Naive thymus-derived CD8-positive, alpha-beta T cell (primary cell): Measurements from ENCODE around the gene MYO1E. TPM values are rescaled to one million over a fixed set of nuclear protein-coding genes. Genes with fewer than 3 reads are reported as not detected.

Experiments used
- ATAC-seq, 2 donors: fragments of 150-1000 bp; cut with Tn5 transposase in 1 of 2; sonication (Bioruptor Pico), chemical (Tn5 transposase) in 1 of 2; 1 replicate in 1 of 2; 2 replicates in 1 of 2; pipeline ENCODE4 v1.10.0; 2021; ENCODE audit warnings: mild to moderate bottlenecking in 2 of 2, moderate library complexity in 2 of 2
- POLR2A ChIA-PET: fragments of 350-600 bp; sonication (Branson Sonifier 250); formaldehyde crosslinking; loops from one replicate; lab custom pipeline; 2021; ENCODE audit warnings: antibody characterized with exemption; lab: Charles Lee
- DNase-seq, 10 donors: peaks; one replicate each; pipeline versions ENCODE4 v3.0.0 to v3.0.0-alpha.2; 2020 to 2022
- H3K27ac Mint-ChIP-seq, 10 donors: one replicate each; pipeline ENCODE4 v1.8.0; 2020 to 2022; ENCODE audit warnings: mild to moderate bottlenecking in 10 of 10, mixed read lengths in 10 of 10, moderate library complexity in 4 of 10, inconsistent platforms in 1 of 10
- H3K27me3 Mint-ChIP-seq, 5 donors: one replicate each; pipeline ENCODE4 v1.8.0; 2021 to 2022; ENCODE audit warnings: mixed read lengths in 5 of 5
- H3K36me3 Mint-ChIP-seq, 3 donors: one replicate each; pipeline ENCODE4 v1.8.0; 2020 to 2022; ENCODE audit warnings: mixed read lengths in 3 of 3, mild to moderate bottlenecking in 2 of 3, inconsistent platforms in 1 of 3
- H3K4me1 Mint-ChIP-seq, 4 donors: one replicate each; pipeline ENCODE4 v1.8.0; 2021 to 2022; ENCODE audit warnings: mixed read lengths in 4 of 4
- H3K4me3 Mint-ChIP-seq, 10 donors: one replicate each; pipeline ENCODE4 v1.8.0; 2020 to 2022; ENCODE audit warnings: mild to moderate bottlenecking in 10 of 10, mixed read lengths in 10 of 10, moderate library complexity in 6 of 10, inconsistent platforms in 1 of 10
- H3K9me3 Mint-ChIP-seq, 9 donors: one replicate each; pipeline ENCODE4 v1.8.0; 2020 to 2022; ENCODE audit warnings: mixed read lengths in 9 of 9, mild to moderate bottlenecking in 3 of 9, inconsistent platforms in 1 of 9, moderate library complexity in 1 of 9
- polyA plus RNA-seq, 3 donors: library from polyadenylated mRNA; unstranded; fragments of 300-500 nt; fragmentation: Illumina TruSeq; gene quantifications; one replicate each; pipeline ENCODE4 v1.2.3, GENCODE V29; 2021
- total RNA-seq, 8 experiments: library from RNA in 2 of 8; stranded (reverse) in 2 of 8; gene quantifications; one replicate each; pipeline ENCODE4 v1.2.3 and lab custom pipeline; 2021 to 2026

Gene MYO1E
- total and polyA plus RNA-seq, 5 experiments from 2014 or later = 0.53 to 7.4 (median 3.4) TPM; not detected in 1

GRCh38 chr15:59306520-59307164 is 66.0 kb downstream of the MYO1E start:
- no peak for DNase-seq
- peaks cover 2 to 14% (median 5%) of the 10 kb centered on the region in 4 donors for H3K4me1 Mint-ChIP-seq
- POLR2A ChIA-PET = no interaction called here
- ATAC-seq = no peak
- H3K4me3 Mint-ChIP-seq = no peak overlapping the region
- H3K27ac Mint-ChIP-seq = no peak overlapping the region
- peaks cover 0 to 4% (median 0%) of the 10 kb centered on the region in 5 donors for H3K27me3 Mint-ChIP-seq
- no peaks in the 10 kb centered on the region for H3K9me3 Mint-ChIP-seq
- no peaks in the 10 kb centered on the region for H3K36me3 Mint-ChIP-seq

GRCh38 chr15:59304807-59305206 is 67.9 kb downstream of the MYO1E start:
- Mint-ChIP-seq H3K4me3 (no peak overlapping the region), H3K27me3 (peaks cover 0 to 2% (median 0%) of the 10 kb centered on the region in 5 donors), H3K4me1 (peaks cover 10 to 30% (median 20%) of the 10 kb centered on the region in 4 donors), H3K9me3 (no peaks in the 10 kb centered on the region), H3K27ac (no peak overlapping the region), H3K36me3 (no peaks in the 10 kb centered on the region)
- no peak for ATAC-seq
- POLR2A ChIA-PET = no interaction called here
- no peak for DNase-seq

- no peak overlapping the region for H3K27ac Mint-ChIP-seq
- no peaks in the 10 kb centered on the region for H3K9me3 Mint-ChIP-seq
- no peak overlapping the region for H3K4me3 Mint-ChIP-seq
- no peaks in the 10 kb centered on the region for H3K36me3 Mint-ChIP-seq
- ATAC-seq = no peak
- POLR2A ChIA-PET = no interaction called here
- peaks cover 0 to 2% (median 0%) of the 10 kb centered on the region in 5 donors for H3K27me3 Mint-ChIP-seq
- no peak for DNase-seq
- peaks cover 10 to 36% (median 25%) of the 10 kb centered on the region in 4 donors for H3K4me1 Mint-ChIP-seq
Measured at GRCh38 chr15:59304034-59304795, 68.5 kb downstream of the MYO1E start.

GRCh38 chr15:59303633-59304032 is 69.0 kb downstream of the MYO1E start:
- ATAC-seq = no peak
- H3K4me1 Mint-ChIP-seq = peaks cover 10 to 42% (median 25%) of the 10 kb centered on the region in 4 donors
- no peak overlapping the region for H3K27ac Mint-ChIP-seq
- no peak overlapping the region for H3K4me3 Mint-ChIP-seq
- no peaks in the 10 kb centered on the region for H3K9me3 Mint-ChIP-seq
- H3K36me3 Mint-ChIP-seq = no peaks in the 10 kb centered on the region
- POLR2A ChIA-PET = no interaction called here
- DNase-seq = no peak
- peaks cover 0 to 2% (median 0%) of the 10 kb centered on the region in 5 donors for H3K27me3 Mint-ChIP-seq

- H3K27ac Mint-ChIP-seq = no peak overlapping the region
- peaks cover 0 to 2% (median 0%) of the 10 kb centered on the region in 5 donors for H3K27me3 Mint-ChIP-seq
- ATAC-seq (no peak), DNase-seq (no peak)
- H3K4me3 Mint-ChIP-seq = no peak overlapping the region
- no peaks in the 10 kb centered on the region for H3K9me3 Mint-ChIP-seq
- H3K4me1 Mint-ChIP-seq = peaks cover 10 to 47% (median 29%) of the 10 kb centered on the region in 4 donors
- H3K36me3 Mint-ChIP-seq = no peaks in the 10 kb centered on the region
- POLR2A ChIA-PET = no interaction called here
Measured at GRCh38 chr15:59303136-59303535, 69.5 kb downstream of the MYO1E start.

GRCh38 chr15:59301527-59301926 is 71.1 kb downstream of the MYO1E start:
- Mint-ChIP-seq H3K27ac (peak overlapping the region in 5 of 10 donors; percentile 31 to 78 (median 55)), H3K27me3 (no peaks in the 10 kb centered on the region), H3K4me1 (peaks cover 10 to 54% (median 30%) of the 10 kb centered on the region in 4 donors), H3K36me3 (no peaks in the 10 kb centered on the region), H3K4me3 (peak overlapping the region in 6 of 10 donors; percentile 41 to 73 (median 63)), H3K9me3 (no peaks in the 10 kb centered on the region)
- DNase-seq (no peak), ATAC-seq (no peak)
- POLR2A ChIA-PET = no interaction called here

GRCh38 chr15:59300618-59301139 is 72.0 kb downstream of the MYO1E start:
- Mint-ChIP-seq H3K27me3 (no peaks in the 10 kb centered on the region), H3K36me3 (no peaks in the 10 kb centered on the region), H3K27ac (peak overlapping the region in 9 of 10 donors; percentile 3 to 70 (median 43)), H3K4me3 (peak overlapping the region; percentile 38 to 79 (median 64)), H3K9me3 (no peaks in the 10 kb centered on the region), H3K4me1 (peaks cover 10 to 59% (median 30%) of the 10 kb centered on the region in 4 donors)
- POLR2A ChIA-PET = interaction anchor here (0.5 to 0.8 kb wide), 4 partner anchors 9 to 387 kb away, joined by 3 to 5 read pairs (median 4); no protein-coding TSS in a partner anchor
- no peak for ATAC-seq
- peak in 1 of 10 donors; percentile 4 for DNase-seq

- Mint-ChIP-seq H3K4me3 (peak overlapping the region; percentile 38 to 79 (median 64)), H3K36me3 (no peaks in the 10 kb centered on the region), H3K27ac (peak overlapping the region in 8 of 10 donors; percentile 3 to 70 (median 44)), H3K9me3 (no peaks in the 10 kb centered on the region), H3K4me1 (peaks cover 10 to 55% (median 30%) of the 10 kb centered on the region in 4 donors), H3K27me3 (no peaks in the 10 kb centered on the region)
- DNase-seq = peak; percentile 10 to 82 (median 68)
- POLR2A ChIA-PET = interaction anchor here (0.5 to 0.8 kb wide), 4 partner anchors 9 to 388 kb away, joined by 3 to 5 read pairs (median 4); no protein-coding TSS in a partner anchor
- peak; percentile 99 for ATAC-seq
Measured at GRCh38 chr15:59299929-59300617, 72.6 kb downstream of the MYO1E start.

GRCh38 chr15:59298854-59299250 is 73.8 kb downstream of the MYO1E start:
- no peak overlapping the region for H3K4me3 Mint-ChIP-seq
- POLR2A ChIA-PET = no interaction called here

GRCh38 chr15:59298225-59298853 is 74.3 kb downstream of the MYO1E start:
- peak overlapping the region in 1 of 10 donors; percentile 48 for H3K4me3 Mint-ChIP-seq
- peak in 1 of 10 donors; percentile 17 for DNase-seq
- peaks cover 10 to 51% (median 30%) of the 10 kb centered on the region in 4 donors for H3K4me1 Mint-ChIP-seq
- ATAC-seq = peak in 1 of 2 donors; percentile 19
- H3K27me3 Mint-ChIP-seq = no peaks in the 10 kb centered on the region
- POLR2A ChIA-PET = no interaction called here
- peak overlapping the region in 1 of 10 donors; percentile 32 for H3K27ac Mint-ChIP-seq
- no peaks in the 10 kb centered on the region for H3K9me3 Mint-ChIP-seq
- H3K36me3 Mint-ChIP-seq = no peaks in the 10 kb centered on the region

More at GRCh38 chr15:59298854-59299250, 73.8 kb downstream of the MYO1E start:
- DNase-seq (no peak), ATAC-seq (no peak)
- Mint-ChIP-seq H3K27me3 (no peaks in the 10 kb centered on the region), H3K36me3 (no peaks in the 10 kb centered on the region), H3K4me1 (peaks cover 10 to 55% (median 30%) of the 10 kb centered on the region in 4 donors), H3K27ac (peak overlapping the region in 1 of 10 donors; percentile 32), H3K9me3 (no peaks in the 10 kb centered on the region)

GRCh38 chr15:59296181-59296617 is 76.5 kb downstream of the MYO1E start:
- ATAC-seq = no peak
- no peak overlapping the region for H3K27ac Mint-ChIP-seq
- H3K4me1 Mint-ChIP-seq = peaks cover 5 to 55% (median 22%) of the 10 kb centered on the region in 4 donors
- H3K36me3 Mint-ChIP-seq = no peaks in the 10 kb centered on the region
- POLR2A ChIA-PET = no interaction called here
- H3K4me3 Mint-ChIP-seq = no peak overlapping the region
- no peaks in the 10 kb centered on the region for H3K27me3 Mint-ChIP-seq
- no peaks in the 10 kb centered on the region for H3K9me3 Mint-ChIP-seq
- no peak for DNase-seq
